Measurements from ENCODE around the gene PIK3C2B.
"Not testable (repeated sequence)": the region's sequence is repeated elsewhere in the genome, so short reads cannot be mapped to it uniquely, and the experiment has no call there.

Gene PIK3C2B

GRCh38 chr1:204507317-204508105, 12.9 kb upstream of the PIK3C2B start:
- no peak for DNase-seq

- peak; percentile 78 for DNase-seq
Measured at GRCh38 chr1:204506969-204507316, 12.3 kb upstream of the PIK3C2B start.

GRCh38 chr1:204506201-204506968, 11.8 kb upstream of the PIK3C2B start:
- DNase-seq: peak; percentile 69

DNA sequence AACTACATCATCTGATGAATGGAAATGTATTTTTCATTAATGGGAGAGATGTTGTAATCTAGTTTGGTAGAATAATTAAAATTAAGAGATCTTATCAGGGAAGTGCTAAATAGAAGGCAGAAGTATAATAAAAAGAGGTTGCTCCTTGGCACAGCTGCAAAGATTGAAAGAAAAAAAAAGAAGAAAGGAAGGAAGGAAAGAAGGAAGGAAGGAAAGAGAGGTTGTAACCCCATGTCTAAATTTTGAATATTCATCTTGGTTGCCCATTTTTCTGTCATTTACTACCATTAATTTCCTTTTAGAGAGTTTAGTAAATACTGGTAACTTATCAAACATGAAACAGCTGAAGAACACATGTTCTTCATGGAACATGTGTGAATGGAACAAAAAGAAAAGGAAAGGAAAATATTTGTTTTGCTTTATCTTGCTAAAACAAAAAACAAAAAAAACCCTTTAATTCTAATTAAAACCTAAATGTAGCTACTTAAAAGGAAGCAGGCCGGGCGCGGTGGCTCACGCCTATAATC, 11.1 kb upstream of the PIK3C2B start:
- DNase-seq: no peak

DNA sequence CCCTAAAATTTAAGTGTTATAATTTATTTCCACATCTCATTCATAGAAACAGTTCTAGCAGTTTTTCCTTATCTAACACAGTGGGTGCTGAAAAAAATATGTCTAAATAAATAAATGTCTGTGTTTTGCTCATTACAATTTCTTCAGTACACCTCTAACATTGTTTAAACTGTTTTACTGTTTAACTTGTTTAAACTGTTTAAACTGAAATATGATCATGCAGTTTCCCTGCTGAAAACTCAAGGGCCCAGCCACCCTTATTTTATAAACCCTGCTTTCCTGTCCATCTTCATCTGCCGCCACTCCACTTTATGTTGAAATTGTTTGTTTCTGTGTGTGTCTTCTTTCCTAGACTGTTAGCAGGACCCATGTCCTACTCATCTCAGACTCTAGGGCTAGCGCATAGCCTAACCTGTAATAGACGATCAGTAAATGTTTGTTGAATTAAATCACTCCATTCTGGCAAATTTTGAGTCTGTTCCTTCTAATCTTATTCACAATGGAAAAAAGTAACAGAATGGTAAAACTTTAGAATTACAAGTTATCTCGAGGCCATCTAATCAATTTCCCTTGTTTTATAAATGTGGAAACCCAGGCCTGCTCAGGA, 9.4 kb upstream of the PIK3C2B start:
- no peak for DNase-seq

- no peak for DNase-seq
Measured at GRCh38 chr1:204503122-204503912, 8.7 kb upstream of the PIK3C2B start.

DNA sequence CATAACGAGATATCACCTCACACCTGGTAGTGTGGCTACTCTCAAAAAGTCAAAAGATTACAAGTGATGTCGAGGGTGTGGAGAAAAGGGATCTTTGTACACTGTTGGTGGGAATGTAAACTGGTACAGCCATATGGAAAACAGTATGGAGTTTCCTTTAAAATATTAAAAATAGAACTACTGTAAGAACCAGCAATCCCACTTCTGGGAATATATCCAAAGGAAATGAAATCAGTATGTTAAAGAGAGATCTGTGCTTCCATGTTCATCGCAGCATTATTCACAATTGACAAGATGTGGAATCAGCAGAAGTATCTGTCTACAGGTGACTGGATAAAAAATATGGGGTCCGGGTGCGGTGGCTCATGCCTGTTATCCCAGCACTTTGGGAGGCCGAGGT, 7.6 kb upstream of the PIK3C2B start:
- no peak for DNase-seq

DNA sequence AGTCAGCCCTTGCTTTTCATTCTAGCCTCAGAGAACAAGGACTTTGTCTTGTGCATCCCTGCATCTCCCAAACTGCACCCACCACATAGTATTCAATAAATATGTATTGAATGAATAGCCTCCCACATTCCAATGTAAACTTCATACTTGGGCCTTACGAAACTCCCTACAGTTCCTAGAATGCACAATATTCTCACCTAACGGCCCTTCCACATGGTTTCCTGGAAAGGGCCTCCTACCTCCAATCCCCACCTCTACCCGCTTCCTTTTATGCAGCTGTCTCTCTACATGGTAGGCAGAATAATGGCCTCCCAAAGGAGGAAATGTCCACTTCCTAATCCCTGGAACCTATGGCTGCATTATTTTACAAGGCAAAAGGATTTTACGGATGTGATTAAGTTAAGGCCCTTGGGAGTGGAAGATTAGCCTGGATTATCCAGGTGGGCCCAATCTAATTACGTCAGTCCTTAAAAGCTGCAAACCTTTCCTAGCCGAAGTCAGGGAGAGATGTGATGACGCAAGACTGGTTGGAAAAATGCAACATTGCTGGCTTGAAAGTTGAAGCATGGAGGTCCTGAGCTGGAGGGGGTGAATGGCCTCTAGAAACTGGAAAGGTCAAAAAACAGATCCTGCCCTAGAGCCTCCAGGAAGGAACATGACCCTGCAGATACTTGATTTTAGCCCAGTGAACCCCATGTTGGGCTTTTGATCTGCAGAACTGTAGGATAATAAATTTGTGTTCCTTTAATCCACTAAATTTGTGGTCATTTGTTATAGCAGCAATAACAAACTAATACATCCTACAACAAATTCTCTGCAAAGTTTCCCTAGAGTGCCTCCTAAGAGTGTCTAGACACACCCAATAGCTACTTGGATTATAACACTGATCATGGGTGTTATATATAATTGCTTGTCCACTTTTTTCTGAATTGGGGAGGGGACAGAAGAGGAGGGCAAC, 5.2 kb upstream of the PIK3C2B start:
- DNase-seq: no peak

GRCh38 chr1:204498981-204499380, 4.4 kb upstream of the PIK3C2B start:
- DNase-seq: no peak

DNA sequence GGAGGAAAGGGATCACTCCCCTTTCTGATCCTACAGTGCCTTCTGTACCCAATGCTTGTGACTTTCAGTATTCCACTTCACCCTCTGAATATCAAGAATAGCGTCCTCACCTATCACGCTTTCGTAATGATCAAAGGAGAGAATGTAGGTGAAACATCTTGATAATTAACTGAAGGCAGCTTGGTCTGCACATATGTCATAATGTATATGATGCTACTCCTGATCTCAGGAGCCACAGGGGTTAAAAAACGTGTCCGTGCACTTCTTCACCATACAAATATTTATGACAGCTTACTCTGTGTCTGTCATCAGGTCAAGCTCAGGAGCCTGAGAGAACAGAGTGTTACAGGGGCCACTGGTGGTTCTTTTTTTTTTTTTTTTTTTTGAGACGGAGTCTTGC, 1.2 kb upstream of the PIK3C2B start:
- DNase-seq: no peak

GRCh38 chr1:204495078-204495753, 611 bp upstream of the PIK3C2B start:
- no peak for DNase-seq

DNA sequence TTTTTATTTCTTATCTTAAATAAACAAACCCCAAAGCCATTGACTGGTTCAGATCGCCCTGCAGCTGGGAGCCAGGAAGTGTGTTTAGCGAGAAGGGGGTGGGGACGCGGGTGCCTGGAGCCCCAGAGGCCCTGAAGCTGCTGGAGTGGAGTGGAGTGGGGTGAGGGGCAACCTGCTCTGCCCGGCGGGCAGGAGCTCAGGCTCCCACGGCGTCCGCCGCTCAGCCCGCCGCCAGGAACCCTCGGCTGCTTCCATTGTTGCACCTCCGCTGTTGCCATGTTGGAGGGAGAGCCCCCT, 673 bp downstream of the PIK3C2B start:
- peak; percentile 27 for DNase-seq

- DNase-seq: no peak
Measured at GRCh38 chr1:204493145-204493983, 1.2 kb downstream of the PIK3C2B start.

DNA sequence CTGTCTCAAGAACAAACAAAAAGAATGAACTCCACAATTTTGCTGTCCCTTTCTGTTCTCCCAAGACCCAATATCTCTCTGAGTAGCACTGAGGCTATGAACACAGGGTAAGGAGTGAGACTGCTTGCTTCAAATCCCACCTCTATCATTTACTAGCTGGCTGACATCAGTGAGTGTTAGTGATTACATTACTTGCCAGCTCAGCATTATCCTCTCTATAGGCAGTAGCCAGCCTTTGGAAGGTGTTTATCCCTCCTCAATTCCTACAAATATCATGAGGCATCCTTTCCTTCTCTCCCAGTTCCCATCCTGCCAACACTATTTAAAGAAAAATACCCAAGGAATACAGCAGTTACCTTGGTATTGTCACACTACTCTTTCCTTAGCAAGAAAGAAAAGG, 3.0 kb downstream of the PIK3C2B start:
- no peak for DNase-seq

- DNase-seq: no peak
Measured at GRCh38 chr1:204487256-204487615, 7.4 kb downstream of the PIK3C2B start.

DNA sequence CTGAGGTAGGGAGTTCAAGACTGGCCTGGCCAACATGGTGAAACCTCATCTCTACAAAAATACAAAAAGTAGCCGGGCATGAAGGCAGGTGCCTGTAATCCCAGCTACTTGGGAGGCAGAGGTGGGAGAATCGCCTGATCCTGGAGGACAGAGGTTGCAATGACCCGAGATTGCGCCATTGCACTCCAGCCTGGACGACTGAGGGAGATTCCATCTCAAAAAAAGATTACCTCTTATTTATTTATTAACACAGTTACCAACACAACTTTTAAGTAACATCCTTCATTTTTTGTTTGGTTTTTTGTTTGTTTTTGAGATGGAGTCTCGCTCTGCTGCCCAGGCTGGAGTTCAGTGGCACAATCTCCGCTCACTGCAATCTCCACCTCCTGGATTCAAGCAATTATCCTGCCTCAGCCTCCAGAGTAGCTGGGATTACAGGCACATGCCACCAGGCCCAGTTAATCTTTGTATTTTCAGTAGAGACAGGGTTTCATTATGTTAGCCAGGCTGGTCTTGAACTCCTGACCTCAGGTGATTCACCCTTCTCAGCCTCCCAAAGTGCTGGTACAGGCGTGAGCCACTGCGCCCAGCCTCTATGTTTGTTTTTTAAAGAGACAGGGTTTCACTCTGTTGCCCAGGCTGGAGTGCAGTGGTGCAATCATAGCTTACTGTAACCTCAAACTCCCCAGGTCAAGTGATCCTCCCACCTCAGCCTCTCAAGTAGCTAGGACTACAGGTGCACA, 7.9 kb downstream of the PIK3C2B start:
- not testable (repeated sequence) for DNase-seq

GRCh38 chr1:204483791-204484190, 10.8 kb downstream of the PIK3C2B start:
- DNase-seq: no peak

DNA sequence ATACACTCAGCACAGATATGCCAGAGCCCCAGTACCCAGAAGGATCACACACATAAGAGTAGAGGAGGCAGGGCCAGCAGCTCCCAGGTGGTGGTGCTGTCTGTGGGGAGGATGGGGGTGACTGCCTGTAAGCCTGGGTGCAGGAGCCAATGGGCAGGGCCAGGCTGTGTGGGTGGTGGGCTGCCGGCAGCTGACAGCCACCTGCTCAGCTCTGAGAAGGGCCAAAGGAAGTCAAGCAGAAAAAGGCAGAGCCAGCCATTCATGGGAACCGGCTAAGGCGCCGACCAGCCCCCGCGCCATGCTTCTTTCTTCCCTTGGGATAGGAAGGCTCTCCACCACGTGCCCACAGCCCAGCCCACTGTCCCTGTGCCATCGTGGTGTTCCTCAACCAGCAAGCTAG, 14.1 kb downstream of the PIK3C2B start:
- no peak for DNase-seq

DNA sequence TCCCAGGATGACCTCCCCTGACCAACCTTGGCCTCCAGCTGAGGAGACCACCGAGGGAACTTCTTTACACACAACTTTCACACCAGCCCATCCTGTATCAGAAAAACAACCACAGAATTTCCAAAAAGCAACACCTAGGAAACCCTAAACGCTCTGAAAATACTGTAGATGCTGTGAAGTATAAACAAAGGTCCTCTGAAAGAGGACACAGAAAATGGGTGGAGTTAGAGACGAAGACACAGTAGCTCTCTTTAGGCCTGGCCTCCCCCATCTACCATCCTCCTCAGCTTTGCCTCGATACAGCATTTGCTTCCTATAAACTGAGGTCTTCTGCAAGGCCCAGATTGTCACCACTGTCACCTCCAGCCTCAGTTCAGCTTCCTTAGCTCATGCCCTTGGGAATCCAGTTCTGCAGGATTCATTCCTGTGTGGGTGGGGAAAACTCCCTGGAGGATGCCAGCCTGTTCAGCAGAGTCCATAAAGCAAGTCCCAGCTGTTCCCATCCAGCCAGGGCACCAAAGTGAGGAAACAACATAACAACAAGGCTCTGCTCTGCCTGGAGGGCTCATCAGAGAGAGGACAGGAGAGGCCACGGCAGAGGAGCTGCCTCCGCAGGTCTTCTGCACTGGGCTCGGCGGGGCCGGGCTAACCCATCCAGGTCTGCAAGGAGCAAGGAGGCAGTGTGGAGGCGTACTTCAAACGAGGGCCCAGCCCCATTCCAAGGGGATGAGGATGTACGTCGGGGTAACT, 15.0 kb downstream of the PIK3C2B start:
- no peak for DNase-seq
